Activated CD8-positive, alpha-beta memory T cell treated with anti-CD3 and anti-CD28 coated beads for 36 hours (primary cell): ENCODE data around the gene SLC25A34. TPM values are rescaled to one million over a fixed set of nuclear protein-coding genes. Genes with fewer than 3 reads are reported as not detected.

Source experiments
- total RNA-seq, 2 experiments: library from RNA; stranded (reverse); gene quantifications; one replicate each; pipeline ENCODE4 v1.2.3, GENCODE V29; 2021

SLC25A34 gene
- total RNA-seq, 2 experiments from 2014 or later, result 0.75 to 0.80 TPM

Other genes starting within 250 kb of the SLC25A34 start
- 1 to 10 TPM; 8.3 to 9.2 TPM for gene CASP9, start 212.0 kb upstream of the SLC25A34 start, total RNA-seq
- gene DNAJC16, start 209.4 kb upstream of the SLC25A34 start, total RNA-seq, result 10 to 100 TPM; 17.1 to 17.4 TPM
- gene AGMAT, start 151.2 kb upstream of the SLC25A34 start, total RNA-seq, result 10 to 100 TPM; 19.6 to 20.3 TPM
- 10 to 100 TPM; 45.2 to 47.1 TPM for gene DDI2, start 118.8 kb upstream of the SLC25A34 start, total RNA-seq
- 10 to 100 TPM; 52.0 to 53.8 TPM for gene PLEKHM2, start 51.9 kb upstream of the SLC25A34 start, total RNA-seq
- not detected for gene TMEM82, start 6.2 kb downstream of the SLC25A34 start, total RNA-seq
- not detected for gene FBLIM1, start 22.5 kb downstream of the SLC25A34 start, total RNA-seq
- 1 to 10 TPM; 1.6 to 2.0 TPM for gene UQCRHL, start 71.4 kb downstream of the SLC25A34 start, total RNA-seq
- gene SPEN, start 111.4 kb downstream of the SLC25A34 start, total RNA-seq, result 10 to 100 TPM; 60.8 to 63.1 TPM
- gene ZBTB17, start 239.8 kb downstream of the SLC25A34 start, total RNA-seq, result 10 to 100 TPM; 54.8 to 57.9 TPM